ENCODE measurements around the gene ERBB4.

ERBB4 gene

GRCh38 chr2:211440107-211440506 lies 1098.5 kb downstream of the ERBB4 start:
- DNase-seq, result no peak

- no peak for DNase-seq
Observed at GRCh38 chr2:211439011-211439410, 1099.6 kb downstream of the ERBB4 start.

- no peak for DNase-seq
Observed at GRCh38 chr2:211437396-211437795, 1101.2 kb downstream of the ERBB4 start.

- no peak for DNase-seq
Observed at GRCh38 chr2:211436182-211436581, 1102.4 kb downstream of the ERBB4 start.

- no peak for DNase-seq
Observed at GRCh38 chr2:211435331-211435730, 1103.3 kb downstream of the ERBB4 start.

- no peak for DNase-seq
Observed at GRCh38 chr2:211434773-211435172, 1103.8 kb downstream of the ERBB4 start.

- no peak for DNase-seq
Observed at GRCh38 chr2:211429256-211429920, 1109.2 kb downstream of the ERBB4 start.

- no peak for DNase-seq
Observed at GRCh38 chr2:211426240-211426639, 1112.4 kb downstream of the ERBB4 start.

- no peak for DNase-seq
Observed at GRCh38 chr2:211423018-211423417, 1115.6 kb downstream of the ERBB4 start.

GRCh38 chr2:211417544-211417943 lies 1121.1 kb downstream of the ERBB4 start:
- DNase-seq, result no peak

GRCh38 chr2:211416373-211416772 lies 1122.2 kb downstream of the ERBB4 start:
- no peak for DNase-seq

- DNase-seq, result no peak
Observed at GRCh38 chr2:211413746-211414145, 1124.9 kb downstream of the ERBB4 start.

GRCh38 chr2:211408483-211408891 lies 1130.1 kb downstream of the ERBB4 start:
- DNase-seq, result no peak

GRCh38 chr2:211407076-211407475 lies 1131.5 kb downstream of the ERBB4 start:
- DNase-seq, result no peak

- no peak for DNase-seq
Observed at GRCh38 chr2:211405036-211405435, 1133.6 kb downstream of the ERBB4 start.

GRCh38 chr2:211404098-211404497 lies 1134.5 kb downstream of the ERBB4 start:
- no peak for DNase-seq

GRCh38 chr2:211401328-211401727 lies 1137.3 kb downstream of the ERBB4 start:
- DNase-seq, result no peak

- no peak for DNase-seq
Observed at GRCh38 chr2:211397764-211398163, 1140.8 kb downstream of the ERBB4 start.

- DNase-seq, result no peak
Observed at GRCh38 chr2:211396815-211397214, 1141.8 kb downstream of the ERBB4 start.

- no peak for DNase-seq
Observed at GRCh38 chr2:211391189-211391567, 1147.4 kb downstream of the ERBB4 start.

- DNase-seq, result no peak
Observed at GRCh38 chr2:211390536-211391188, 1147.9 kb downstream of the ERBB4 start.

GRCh38 chr2:211387734-211388133 lies 1150.9 kb downstream of the ERBB4 start:
- no peak for DNase-seq

GRCh38 chr2:211380041-211380440 lies 1158.6 kb downstream of the ERBB4 start:
- no peak for DNase-seq

GRCh38 chr2:211376410-211376809 lies 1162.2 kb downstream of the ERBB4 start:
- DNase-seq, result no peak

GRCh38 chr2:211373203-211373602 lies 1165.4 kb downstream of the ERBB4 start:
- no peak for DNase-seq

All from left hindlimb (tissue), 1 donor.